Measurements from ENCODE around the gene SLN.
A peak's percentile ranks its signal among the peaks of the same experiment; 100 is the strongest.
"Not testable (repeated sequence)": the region's sequence is repeated elsewhere in the genome, so short reads cannot be mapped to it uniquely, and the experiment has no call there.

SLN gene

DNA sequence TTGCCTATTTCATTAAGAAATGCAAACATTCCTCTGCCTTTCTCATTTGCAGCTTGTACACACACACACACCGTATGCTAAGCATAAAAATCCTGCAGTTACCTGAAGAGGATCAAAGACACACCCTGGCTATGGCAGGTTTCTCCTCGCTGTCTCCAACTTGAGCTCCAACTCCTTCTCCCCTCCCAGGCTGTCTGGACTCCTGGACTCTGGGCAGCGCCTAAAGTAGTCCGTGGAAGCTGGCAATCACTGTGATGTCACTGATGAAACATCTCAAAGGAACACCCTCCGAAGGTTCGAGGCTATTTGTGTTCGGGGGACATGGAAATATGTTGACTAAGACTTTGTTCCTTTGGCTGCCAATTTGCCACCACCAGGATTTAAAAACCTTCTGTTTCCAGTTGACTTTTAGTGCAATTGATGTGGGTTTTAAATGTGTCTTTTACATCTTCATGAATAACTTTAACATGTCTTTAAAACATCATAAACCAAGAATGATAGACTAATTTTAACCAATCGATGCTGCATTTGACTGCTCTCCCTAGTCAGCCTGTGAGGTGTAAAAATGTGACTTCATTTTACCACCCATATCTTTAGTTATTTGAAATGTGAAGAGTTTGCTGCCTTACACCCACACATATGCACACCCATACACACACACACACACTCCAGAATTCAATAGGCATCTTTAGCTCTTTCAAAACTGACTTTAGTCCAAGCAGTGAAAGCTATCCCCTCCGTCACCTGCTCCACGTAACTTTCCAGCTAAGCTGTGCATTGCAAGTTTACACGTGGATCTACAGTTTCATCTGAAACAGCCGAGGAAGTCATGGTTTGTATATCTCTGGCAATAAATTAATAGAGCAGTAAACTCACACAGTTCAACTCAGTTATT is at the start of gene SLN:
Gene SLN (minus strand): TSS at position 196 of the 895 bp plus-strand sequence.
- DNase-seq, result no peak
- Histone ChIP-seq H3K4me3 (ENCODE audit: low read length) (no peak within 1 kb of the TSS), H3K9ac (ENCODE audit: low read length) (no peak within 1 kb of the TSS), H3K4me2 (ENCODE audit: low read depth, low read length) (no peak within 1 kb of the TSS), H3K9me3 (replicated peaks; ENCODE audit: insufficient read depth, low read length) (no peaks in the 10 kb centered on the region), H4K20me1 (ENCODE audit: insufficient read depth, low read length) (no peaks in the 10 kb centered on the region), H3K4me1 (ENCODE audit: low read length) (no peaks in the 10 kb centered on the region), H3F3A (ENCODE audit: insufficient read depth, low read length) (no peaks in the 10 kb centered on the region), H3K27me3 (replicated peaks; ENCODE audit: insufficient read depth, low read length) (no peaks in the 10 kb centered on the region), H3K27ac (ENCODE audit: low read length) (no peak within 1 kb of the TSS), H2AFZ (ENCODE audit: low read length) (no peak within 1 kb of the TSS), H3K79me2 (ENCODE audit: low read length) (no peaks in the 10 kb centered on the region), H3K9me2 (replicated peaks; ENCODE audit: insufficient read depth, low read length) (no peaks in the 10 kb centered on the region), H3K36me3 (replicated peaks; ENCODE audit: insufficient read depth, low read length) (no peaks in the 10 kb centered on the region)
- TF ChIP-seq, protein P1, sequence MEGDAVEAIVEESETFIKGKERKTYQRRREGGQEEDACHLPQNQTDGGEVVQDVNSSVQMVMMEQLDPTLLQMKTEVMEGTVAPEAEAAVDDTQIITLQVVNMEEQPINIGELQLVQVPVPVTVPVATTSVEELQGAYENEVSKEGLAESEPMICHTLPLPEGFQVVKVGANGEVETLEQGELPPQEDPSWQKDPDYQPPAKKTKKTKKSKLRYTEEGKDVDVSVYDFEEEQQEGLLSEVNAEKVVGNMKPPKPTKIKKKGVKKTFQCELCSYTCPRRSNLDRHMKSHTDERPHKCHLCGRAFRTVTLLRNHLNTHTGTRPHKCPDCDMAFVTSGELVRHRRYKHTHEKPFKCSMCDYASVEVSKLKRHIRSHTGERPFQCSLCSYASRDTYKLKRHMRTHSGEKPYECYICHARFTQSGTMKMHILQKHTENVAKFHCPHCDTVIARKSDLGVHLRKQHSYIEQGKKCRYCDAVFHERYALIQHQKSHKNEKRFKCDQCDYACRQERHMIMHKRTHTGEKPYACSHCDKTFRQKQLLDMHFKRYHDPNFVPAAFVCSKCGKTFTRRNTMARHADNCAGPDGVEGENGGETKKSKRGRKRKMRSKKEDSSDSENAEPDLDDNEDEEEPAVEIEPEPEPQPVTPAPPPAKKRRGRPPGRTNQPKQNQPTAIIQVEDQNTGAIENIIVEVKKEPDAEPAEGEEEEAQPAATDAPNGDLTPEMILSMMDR (IDR thresholded peaks at IDR 0.05; ENCODE audit: low read length), result no peak
- TF ChIP-seq EZH2phosphoT487 (IDR thresholded peaks at IDR 0.05; ENCODE audit: low read length) (no peak), EZH2 (optimal IDR thresholded peaks at IDR 0.05; ENCODE audit: low read depth, low read length) (no peak)

DNA sequence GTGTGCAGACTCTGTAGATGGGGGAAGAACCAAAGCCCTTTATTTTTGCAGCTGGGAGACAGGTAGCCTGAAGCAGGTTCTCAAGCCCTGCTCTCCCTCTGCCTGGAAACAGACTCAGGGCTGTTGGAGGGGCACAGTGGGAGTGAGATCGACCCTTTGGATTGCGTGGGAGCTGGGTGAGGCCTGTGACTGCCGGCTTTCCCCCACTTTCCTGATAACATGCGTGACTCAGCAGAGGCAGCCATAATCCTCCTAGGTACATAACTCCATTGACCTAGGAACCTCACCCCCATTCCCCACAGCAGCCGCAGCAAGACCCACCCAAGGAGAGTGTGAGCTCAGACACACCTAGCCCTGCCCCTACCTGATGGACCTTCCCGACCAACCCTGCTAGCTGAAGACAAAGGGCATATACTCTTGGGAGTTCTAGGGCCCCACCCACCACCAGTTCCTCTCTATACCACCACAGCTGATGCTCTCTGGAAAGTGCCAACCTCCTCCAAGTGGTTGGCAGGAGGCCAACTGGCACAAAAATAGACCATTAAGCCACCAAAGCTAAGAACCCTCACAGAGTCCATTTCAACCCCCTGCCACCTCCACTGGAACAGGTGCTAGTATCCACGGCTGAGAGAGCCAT is 47.0 kb upstream of the SLN start:
- H3K4me1 ChIP-seq (ENCODE audit: low read length); H3F3A ChIP-seq (ENCODE audit: insufficient read depth, low read length); DNase-seq: not testable (repeated sequence)

DNA sequence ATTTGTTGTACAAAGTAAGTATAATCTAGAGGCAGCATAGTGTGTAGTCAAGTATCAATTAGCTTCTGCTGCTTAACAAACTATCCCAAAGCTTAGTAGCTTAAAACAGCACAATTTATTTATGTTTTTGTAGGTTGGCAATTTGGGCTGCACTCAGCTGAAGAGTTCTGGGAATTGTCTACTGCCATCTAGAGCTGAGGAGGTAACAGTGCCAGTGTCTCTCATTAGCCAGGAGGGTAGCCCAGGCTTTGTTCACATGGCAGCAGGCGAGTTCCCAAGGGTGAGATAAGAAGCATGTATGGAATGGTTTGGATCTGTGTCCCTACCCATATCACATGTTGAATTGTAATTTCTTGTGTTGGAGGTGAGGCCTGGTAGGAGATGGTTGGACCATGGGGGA is 45.8 kb upstream of the SLN start:
- no peak for TF ChIP-seq EZH2phosphoT487 (IDR thresholded peaks at IDR 0.05; ENCODE audit: low read length)
- TF ChIP-seq, protein P1 (IDR thresholded peaks at IDR 0.05; ENCODE audit: low read length), result peak; percentile 20
- TF ChIP-seq EZH2 (optimal IDR thresholded peaks at IDR 0.05; ENCODE audit: low read depth, low read length), result no peak
- Histone ChIP-seq H3K9me3 (replicated peaks; ENCODE audit: insufficient read depth, low read length) (no peaks in the 10 kb centered on the region), H3K9ac (ENCODE audit: low read length) (no peak overlapping the region), H3K79me2 (ENCODE audit: low read length) (no peaks in the 10 kb centered on the region), H4K20me1 (ENCODE audit: insufficient read depth, low read length) (no peaks in the 10 kb centered on the region), H3K27me3 (replicated peaks; ENCODE audit: insufficient read depth, low read length) (no peaks in the 10 kb centered on the region), H2AFZ (ENCODE audit: low read length) (no peak overlapping the region), H3K27ac (ENCODE audit: low read length) (no peak overlapping the region), H3K4me2 (ENCODE audit: low read depth, low read length) (no peak overlapping the region), H3K4me3 (ENCODE audit: low read length) (no peak overlapping the region), H3F3A (ENCODE audit: insufficient read depth, low read length) (no peaks in the 10 kb centered on the region), H3K9me2 (replicated peaks; ENCODE audit: insufficient read depth, low read length) (no peaks in the 10 kb centered on the region), H3K36me3 (replicated peaks; ENCODE audit: insufficient read depth, low read length) (no peaks in the 10 kb centered on the region), H3K4me1 (ENCODE audit: low read length) (no peaks in the 10 kb centered on the region)
- DNase-seq, result no peak

More for the DNA sequence above, 47.0 kb upstream of the SLN start:
- not testable (repeated sequence) for H4K20me1 ChIP-seq (ENCODE audit: insufficient read depth, low read length); H3K4me3 ChIP-seq (ENCODE audit: low read length); H3K79me2 ChIP-seq (ENCODE audit: low read length); H3K4me2 ChIP-seq (ENCODE audit: low read depth, low read length); H3K27me3 ChIP-seq (replicated peaks; ENCODE audit: insufficient read depth, low read length); H3K9ac ChIP-seq (ENCODE audit: low read length); H2AFZ ChIP-seq (ENCODE audit: low read length); H3K9me3 ChIP-seq (replicated peaks; ENCODE audit: insufficient read depth, low read length); H3K36me3 ChIP-seq (replicated peaks; ENCODE audit: insufficient read depth, low read length); H3K27ac ChIP-seq (ENCODE audit: low read length); H3K9me2 ChIP-seq (replicated peaks; ENCODE audit: insufficient read depth, low read length)

DNA sequence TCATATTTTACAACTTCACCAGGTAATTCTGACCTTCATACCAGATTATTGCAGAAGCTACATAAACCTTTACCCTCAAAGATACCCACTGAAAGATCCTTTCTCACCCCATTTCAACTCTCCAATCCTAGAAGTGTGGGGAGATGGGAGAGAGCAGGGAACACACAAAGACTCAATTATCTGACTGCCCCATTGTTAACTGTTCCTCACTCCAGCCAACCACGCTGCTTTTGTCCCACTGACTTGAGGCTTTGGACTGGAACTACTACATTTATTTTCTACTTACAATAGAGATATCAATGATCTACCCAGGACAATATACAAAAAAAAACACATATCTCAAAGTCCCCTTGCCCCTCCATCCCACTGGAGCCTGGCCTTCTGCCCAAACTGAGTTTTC is 44.7 kb upstream of the SLN start:
- Histone ChIP-seq H3K79me2 (ENCODE audit: low read length) (no peaks in the 10 kb centered on the region), H3F3A (ENCODE audit: insufficient read depth, low read length) (no peaks in the 10 kb centered on the region), H3K4me1 (ENCODE audit: low read length) (no peaks in the 10 kb centered on the region), H4K20me1 (ENCODE audit: insufficient read depth, low read length) (no peaks in the 10 kb centered on the region), H2AFZ (ENCODE audit: low read length) (no peak overlapping the region), H3K27ac (ENCODE audit: low read length) (no peak overlapping the region), H3K9ac (ENCODE audit: low read length) (no peak overlapping the region), H3K27me3 (replicated peaks; ENCODE audit: insufficient read depth, low read length) (no peaks in the 10 kb centered on the region), H3K9me3 (replicated peaks; ENCODE audit: insufficient read depth, low read length) (no peaks in the 10 kb centered on the region), H3K9me2 (replicated peaks; ENCODE audit: insufficient read depth, low read length) (no peaks in the 10 kb centered on the region), H3K4me3 (ENCODE audit: low read length) (no peak overlapping the region), H3K4me2 (ENCODE audit: low read depth, low read length) (no peak overlapping the region), H3K36me3 (replicated peaks; ENCODE audit: insufficient read depth, low read length) (no peaks in the 10 kb centered on the region)
- DNase-seq, result no peak
- TF ChIP-seq, protein P1 (IDR thresholded peaks at IDR 0.05; ENCODE audit: low read length), result no peak
- TF ChIP-seq EZH2phosphoT487 (IDR thresholded peaks at IDR 0.05; ENCODE audit: low read length), result no peak
- no peak for TF ChIP-seq EZH2 (optimal IDR thresholded peaks at IDR 0.05; ENCODE audit: low read depth, low read length)

All from MM.1S (cell line).